Activated CD4-positive, alpha-beta T cell treated with anti-CD3 and anti-CD28 coated beads, Interleukin-2, Interleukin-4, amounts not matched to agents 100 ng/mL and 50 ng/mL, durations not matched to agents 16 hours and 8 hours (primary cell): ENCODE measurements around the gene MAN2B2.
"Not testable (repeated sequence)": the region's sequence is repeated elsewhere in the genome, so short reads cannot be mapped to it uniquely, and the experiment has no call there.

ENCODE experiments used
- DNase-seq: peaks from one replicate; pipeline ENCODE4 v3.0.0-alpha.2; 2020; ENCODE audit warnings: low spot score

Gene MAN2B2

GRCh38 chr4:6617246-6617645, 42.3 kb downstream of the MAN2B2 start:
- DNase-seq = no peak

- no peak for DNase-seq
Observed at GRCh38 chr4:6618386-6619115, 43.6 kb downstream of the MAN2B2 start.

DNA sequence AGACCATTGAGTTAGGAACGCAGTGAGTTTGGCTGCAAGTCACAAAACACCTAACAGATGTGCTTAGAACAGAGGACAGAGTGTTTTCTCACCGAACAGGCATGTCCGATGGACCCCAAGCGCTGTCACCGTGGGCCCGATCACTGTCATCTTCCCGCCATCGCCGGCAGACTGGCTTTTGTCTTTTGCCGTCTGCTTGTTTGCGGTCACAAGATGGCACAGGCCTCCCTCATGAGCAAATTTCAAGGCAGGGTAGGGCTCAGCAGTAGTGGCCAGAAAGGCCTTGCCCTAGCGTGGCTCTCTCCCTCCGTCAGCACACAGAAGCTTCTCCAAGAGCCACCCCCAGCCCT, 44.1 kb downstream of the MAN2B2 start:
- DNase-seq = no peak

DNA sequence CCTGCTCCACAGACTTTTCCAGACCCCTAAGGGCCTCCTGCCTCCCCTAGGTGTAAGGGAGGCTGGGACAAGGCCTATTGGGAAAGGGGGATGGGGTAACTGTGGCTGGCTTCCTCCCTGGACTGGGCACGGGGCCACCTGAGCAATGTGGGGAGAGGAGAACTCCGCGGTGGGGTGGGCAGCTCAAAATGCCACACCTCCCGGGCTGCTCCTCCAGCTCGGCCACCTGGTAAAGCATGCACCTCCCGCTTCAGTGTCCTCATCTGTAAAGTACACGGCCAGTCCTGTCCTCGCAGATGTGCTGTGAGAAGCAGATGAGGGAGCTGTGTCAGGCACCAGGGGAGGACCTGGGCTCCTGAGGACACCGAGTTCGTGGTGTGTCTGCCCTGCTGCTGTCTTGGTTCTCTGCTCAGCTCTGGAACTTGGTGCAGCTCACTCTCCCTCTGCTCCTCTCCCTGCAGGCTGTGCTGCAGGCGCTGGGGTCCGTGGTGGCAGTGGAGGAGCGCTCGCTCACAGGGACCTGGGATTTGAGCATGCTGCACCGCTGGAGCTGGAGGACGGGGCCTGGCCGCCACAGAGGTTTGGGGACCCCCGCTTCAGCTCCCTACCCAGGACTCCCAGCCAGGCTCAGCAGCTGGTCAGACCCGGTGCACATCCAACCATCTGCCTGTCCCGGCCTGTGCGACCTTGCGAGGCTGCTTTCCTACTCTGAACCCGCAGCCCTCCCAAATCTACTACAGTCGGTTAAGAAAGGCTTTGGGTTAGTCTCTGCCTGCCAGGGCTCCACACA, 44.7 kb downstream of the MAN2B2 start:
- no peak for DNase-seq

DNA sequence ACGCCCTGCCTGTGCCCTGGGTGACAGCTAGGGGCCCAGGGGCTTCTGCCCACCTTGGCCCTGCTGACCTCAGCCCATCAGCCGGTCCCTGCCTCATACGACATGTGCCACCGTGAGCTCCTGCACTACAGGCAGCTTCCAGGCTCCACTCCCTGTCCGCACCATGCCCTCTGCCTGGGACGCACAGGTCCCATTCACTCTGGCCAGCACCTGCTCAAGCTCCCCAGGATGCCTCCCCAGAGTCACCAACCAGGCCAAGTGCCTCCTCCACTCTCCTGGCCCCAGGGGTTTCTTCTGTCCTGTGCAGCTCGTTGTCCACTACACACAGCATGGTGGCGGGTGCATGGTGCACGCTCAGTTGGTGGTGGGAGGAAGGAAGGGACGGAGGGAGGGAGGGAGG, 45.3 kb downstream of the MAN2B2 start:
- no peak for DNase-seq

DNA sequence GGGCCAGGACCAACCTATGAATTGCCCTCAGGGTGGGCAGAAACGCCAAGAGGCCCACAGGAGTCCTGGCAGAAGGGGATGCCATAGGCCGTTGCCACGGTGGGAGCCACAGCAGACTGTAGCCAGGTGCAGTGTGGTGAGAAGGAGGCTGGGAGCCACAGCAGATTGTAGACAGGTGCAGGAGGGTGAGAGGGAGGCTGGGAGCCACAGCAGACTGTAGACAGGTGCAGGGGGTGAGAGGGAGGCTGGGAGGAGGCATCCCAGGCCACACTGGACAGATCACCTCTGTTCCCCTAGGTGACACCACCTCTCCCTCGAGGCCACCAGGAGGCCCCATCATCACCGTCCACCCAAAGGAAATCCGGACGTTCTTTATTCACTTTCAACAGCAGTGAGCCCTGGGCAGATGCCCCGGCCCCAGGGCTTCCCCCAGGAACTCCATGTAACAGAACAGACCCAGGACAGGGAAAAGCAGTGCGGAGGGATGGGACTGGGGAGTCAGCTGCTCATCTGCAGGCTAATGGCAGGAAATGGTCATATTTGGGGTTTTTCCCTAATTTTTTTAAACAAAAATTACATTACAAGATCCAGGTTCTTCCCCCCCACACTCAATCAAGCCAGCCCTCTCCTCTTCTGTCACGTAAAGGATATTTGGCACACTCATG, 46.0 kb downstream of the MAN2B2 start:
- DNase-seq = no peak

- no peak for DNase-seq
Observed at GRCh38 chr4:6621556-6621927, 46.6 kb downstream of the MAN2B2 start.

DNA sequence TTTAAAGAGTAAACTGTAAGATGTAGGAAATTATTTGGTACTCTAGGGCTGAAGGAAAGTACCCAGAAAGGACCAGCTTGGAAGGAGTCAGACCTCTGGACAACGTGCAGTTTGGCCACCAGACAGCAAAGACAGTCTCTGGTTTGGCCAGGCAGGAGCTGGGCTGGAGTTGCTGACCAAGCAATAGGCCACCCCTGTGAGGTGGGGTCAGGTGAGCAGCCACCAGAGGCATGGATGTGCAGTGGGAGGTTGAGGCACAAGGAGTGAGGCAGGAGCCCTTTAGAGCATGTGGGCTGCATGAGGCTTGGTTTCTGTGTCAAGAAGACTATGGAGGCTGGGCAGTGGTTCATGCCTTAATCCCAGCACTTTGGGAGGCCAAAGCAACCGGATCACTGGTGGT, 47.8 kb downstream of the MAN2B2 start:
- no peak for DNase-seq

DNA sequence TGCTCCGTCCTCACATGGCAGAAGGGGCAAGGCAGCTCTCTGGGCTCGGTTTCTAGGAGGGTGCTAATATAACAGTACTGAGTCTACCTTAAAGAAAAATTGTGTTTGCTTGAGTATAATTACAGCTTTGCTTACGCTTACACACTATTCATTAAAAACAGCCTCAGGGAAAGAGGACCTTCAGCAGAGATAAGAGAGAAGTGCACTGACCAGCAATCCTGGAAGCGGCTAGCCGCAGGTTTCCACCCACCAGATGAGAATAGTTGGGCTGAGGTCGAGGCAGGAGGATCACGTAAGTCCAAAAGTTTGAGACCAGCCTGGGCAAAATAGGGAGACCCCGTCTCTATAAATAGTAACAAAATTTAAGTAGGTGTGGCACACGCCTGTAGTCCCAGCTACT, 50.3 kb downstream of the MAN2B2 start:
- DNase-seq = no peak

DNA sequence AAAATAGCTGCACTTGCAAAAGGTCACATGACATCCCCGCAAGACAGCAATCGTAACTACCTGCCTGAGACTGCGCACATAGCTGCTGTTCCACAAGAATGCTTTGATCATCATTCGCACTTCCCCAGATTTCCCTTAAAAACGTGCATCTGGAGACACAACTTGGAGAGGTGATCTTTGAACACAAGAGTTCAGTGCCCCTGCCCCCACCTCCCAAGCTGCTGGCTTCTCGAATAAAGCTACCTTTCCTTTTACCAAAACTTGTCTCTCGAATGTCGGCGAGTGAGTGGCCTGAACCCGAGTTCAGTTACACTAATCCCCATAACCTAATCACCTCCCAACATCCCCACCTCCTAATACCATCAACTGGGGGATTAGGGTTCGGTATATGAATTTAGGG, 51.1 kb downstream of the MAN2B2 start:
- DNase-seq = no peak

GRCh38 chr4:6627832-6628231, 52.8 kb downstream of the MAN2B2 start:
- no peak for DNase-seq

GRCh38 chr4:6628484-6628883, 53.5 kb downstream of the MAN2B2 start:
- not testable (repeated sequence) for DNase-seq

DNA sequence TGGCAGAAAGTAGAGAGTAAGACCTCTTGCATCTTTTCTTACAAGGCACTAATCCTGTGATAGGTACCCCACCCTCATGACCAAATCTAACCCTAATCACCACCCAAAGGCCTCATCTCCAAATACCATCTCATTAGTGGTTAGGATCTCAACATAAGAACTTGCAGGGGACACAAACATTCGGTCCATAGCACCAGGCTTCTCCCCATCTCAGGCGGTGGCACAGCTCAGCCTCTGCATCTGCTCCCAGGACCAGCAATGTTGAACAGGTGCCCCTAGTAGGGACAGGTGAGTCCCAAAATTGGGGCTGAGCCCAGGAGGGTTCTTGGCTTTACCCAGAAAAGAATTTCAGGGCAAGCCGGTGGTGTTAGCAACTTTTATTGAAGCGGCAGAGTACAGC, 57.1 kb downstream of the MAN2B2 start:
- DNase-seq = no peak

- DNase-seq = no peak
Observed at GRCh38 chr4:6633091-6633906, 58.3 kb downstream of the MAN2B2 start.

DNA sequence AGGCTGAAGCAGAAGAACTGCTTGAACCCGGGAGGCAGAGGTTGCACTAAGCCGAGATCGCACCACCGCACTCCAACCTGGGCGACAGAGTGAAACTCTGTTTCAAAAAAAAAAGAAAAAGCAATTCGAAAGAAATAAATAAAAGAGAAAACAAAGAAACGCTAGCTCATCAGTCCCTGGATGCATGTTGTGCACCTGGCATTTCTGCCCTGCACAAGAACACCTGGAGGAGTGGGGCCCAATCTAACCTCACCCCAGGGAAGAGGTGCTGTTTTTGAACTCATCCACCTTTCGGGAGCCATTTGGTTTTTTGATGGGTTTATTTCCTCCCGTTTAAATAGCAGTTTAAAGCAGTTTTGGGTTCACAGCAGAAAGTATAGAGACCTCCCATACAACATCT, 59.8 kb downstream of the MAN2B2 start:
- no peak for DNase-seq

GRCh38 chr4:6639137-6639680, 64.2 kb downstream of the MAN2B2 start:
- DNase-seq = no peak

DNA sequence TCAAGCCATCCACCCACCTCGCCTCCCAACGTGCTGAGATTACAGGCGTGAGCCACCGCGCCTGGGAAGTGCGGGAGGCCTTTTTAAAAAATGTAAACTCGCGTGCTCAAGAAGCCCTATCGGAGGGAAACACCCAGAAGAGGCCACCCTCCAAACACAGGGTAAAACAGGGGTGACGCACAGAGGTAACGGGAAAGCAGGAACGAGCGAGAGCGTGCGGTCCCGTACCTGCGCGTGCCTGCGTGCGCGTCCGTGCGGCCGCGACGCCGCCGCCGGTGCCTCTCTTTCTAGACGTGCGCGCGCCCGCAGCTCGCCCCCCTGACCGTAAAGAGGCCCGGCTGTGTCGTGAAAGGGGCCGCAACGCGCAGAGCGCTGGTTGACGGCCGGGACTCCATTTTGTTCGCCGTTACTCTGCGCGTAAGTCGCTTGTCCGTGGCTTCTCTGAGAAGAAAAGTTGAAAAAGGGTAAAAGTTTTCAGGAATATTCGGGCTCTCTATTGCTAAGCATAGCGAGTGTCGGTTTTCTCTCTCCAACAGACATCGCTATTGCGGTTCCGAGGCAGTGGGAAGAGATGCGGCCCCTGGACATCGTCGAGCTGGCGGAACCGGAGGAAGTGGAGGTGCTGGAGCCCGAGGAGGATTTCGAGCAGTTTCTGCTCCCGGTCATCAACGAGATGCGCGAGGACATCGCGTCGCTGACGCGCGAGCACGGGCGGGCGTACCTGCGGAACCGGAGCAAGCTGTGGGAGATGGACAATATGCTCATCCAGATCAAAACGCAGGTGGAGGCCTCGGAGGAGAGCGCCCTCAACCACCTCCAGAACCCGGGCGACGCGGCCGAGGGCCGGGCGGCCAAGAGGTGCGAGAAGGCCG, 65.5 kb downstream of the MAN2B2 start, which contains the start of gene MRFAP1:
MRFAP1 (plus strand) TSS at position 394 of the 872 bp plus-strand sequence; CDS start at position 572, 178 bp downstream.
- DNase-seq = peak; percentile 94

DNA sequence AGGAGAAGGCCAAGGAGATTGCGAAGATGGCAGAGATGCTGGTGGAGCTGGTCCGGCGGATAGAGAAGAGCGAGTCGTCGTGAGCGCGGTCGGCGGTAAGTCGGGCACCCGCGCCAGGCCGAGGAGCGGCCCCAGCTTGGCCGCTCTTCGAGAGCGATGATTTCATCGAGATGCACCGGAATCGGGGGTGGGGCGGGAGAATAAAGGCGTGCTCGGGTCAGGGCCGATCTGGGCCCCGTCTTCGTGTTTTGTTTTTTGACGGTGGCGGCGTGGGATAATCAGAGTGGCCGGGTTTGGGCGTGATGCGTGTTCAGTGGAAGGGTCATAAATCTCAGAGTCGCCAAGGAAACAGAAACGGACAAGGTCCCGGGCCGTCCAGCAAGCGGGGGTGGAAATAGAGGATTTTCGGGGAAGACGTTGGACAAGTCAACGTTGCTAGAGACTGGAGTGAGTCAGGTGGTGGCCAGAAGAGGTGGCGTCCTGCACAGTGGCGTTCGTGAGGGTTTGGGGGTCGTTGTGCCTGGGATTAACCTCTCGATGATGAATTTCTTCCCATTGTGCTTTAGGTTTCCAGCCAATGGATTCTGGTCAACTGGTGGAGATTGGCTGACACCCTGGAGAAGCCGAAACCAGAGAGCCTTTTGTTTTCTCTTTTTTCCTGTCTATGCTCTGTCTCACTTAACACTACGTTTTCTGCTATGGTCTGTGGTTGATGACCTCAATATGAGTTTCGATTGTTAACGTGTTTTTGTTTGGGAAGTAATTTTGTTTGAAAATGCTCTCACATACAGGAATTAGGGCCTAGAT, 66.4 kb downstream of the MAN2B2 start:
- DNase-seq = peak; percentile 62

GRCh38 chr4:6641971-6642320, 67.0 kb downstream of the MAN2B2 start:
- DNase-seq = no peak
